SK-N-MC (cell line): ENCODE data around the gene FAM114A1.

Experiments used
- DNase-seq: peaks from one replicate; pipeline ENCODE4 v3.0.0-alpha.2; 2011; ENCODE audit warnings: low read depth, low spot score
- H3K27ac ChIP-seq: fragments of 200-600 bp; sonication (generic); 2 replicates; pipeline ENCODE4 v1.5.1; 2016; ENCODE audit warnings: mixed run types
- H3K36me3 ChIP-seq: fragments of 200-600 bp; sonication (generic); 2 replicates; pipeline ENCODE4 v1.6.1; 2017; ENCODE audit warnings: antibody characterized with exemption, low read length, mixed read lengths; ENCODE audit not compliant: insufficient read depth
- H3K4me3 ChIP-seq: fragments of 200-600 bp; sonication (generic); 2 replicates; pipeline ENCODE4 v1.5.1; 2016
- H3K9ac ChIP-seq: fragments of 200-600 bp; sonication (generic); 2 replicates; pipeline ENCODE4 v1.8.0; 2017; ENCODE audit warnings: mixed run types, mixed read lengths; ENCODE audit not compliant: insufficient read length
- H3K9me3 ChIP-seq: fragments of 200-600 bp; sonication (generic); 2 replicates; pipeline ENCODE4 v1.6.1; 2017; ENCODE audit warnings: low read depth, mild to moderate bottlenecking, antibody characterized with exemption, low read length, moderate library complexity, mixed read lengths
- EZH2 ChIP-seq: fragments of 200-600 bp; sonication (generic); IDR thresholded peaks from one replicate; pipeline ENCODE4 v1.6.1; 2017; ENCODE audit warnings: antibody characterized with exemption
- FOXP2 ChIP-seq: optimal IDR thresholded peaks from 2 replicates; pipeline ENCODE3; 2011; ENCODE audit warnings: mild to moderate bottlenecking, moderate library complexity; ENCODE audit not compliant: insufficient read depth; ENCODE audit errors: extremely low read length, control extremely low read depth
- POLR2AphosphoS5 ChIP-seq: IDR thresholded peaks from 2 replicates; pipeline ENCODE4 v1.6.1; 2012; ENCODE audit warnings: mild to moderate bottlenecking, low read depth, low read length, borderline replicate concordance

Gene FAM114A1

GRCh38 chr4:38884254-38884653 lies 16.6 kb downstream of the FAM114A1 start:
- TF ChIP-seq EZH2 (no peak), FOXP2 (no peak), POLR2AphosphoS5 (no peak)
- no peak overlapping the region for H3K27ac ChIP-seq
- no peaks in the 10 kb centered on the region for H3K36me3 ChIP-seq
- H3K9me3 ChIP-seq: no peaks in the 10 kb centered on the region
- no peak overlapping the region for H3K9ac ChIP-seq
- DNase-seq: no peak
- H3K4me3 ChIP-seq: no peak overlapping the region

DNA sequence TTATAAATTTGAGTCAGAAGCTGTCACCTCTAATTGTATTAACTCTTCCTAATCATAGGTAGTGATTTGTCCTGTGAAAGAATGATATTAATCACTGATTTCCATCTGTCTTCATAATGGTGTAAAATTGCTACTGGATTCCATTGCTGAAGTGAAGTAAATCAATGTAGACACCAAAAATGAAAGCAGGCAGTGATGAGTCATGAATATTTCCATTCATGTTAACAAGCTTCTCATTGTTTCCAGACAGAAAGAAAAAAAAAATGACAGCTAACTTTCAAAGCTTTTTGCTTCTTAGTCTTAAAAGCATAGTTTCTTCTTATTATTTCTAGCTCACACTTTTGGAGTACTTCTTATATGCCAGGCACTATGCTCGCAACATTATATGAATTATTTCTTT lies 21.5 kb downstream of the FAM114A1 start:
- H3K27ac ChIP-seq: no peak overlapping the region
- no peak for DNase-seq
- no peaks in the 10 kb centered on the region for H3K9me3 ChIP-seq
- H3K9ac ChIP-seq: no peak overlapping the region
- no peak overlapping the region for H3K4me3 ChIP-seq
- no peaks in the 10 kb centered on the region for H3K36me3 ChIP-seq
- TF ChIP-seq POLR2AphosphoS5 (no peak), EZH2 (no peak), FOXP2 (no peak)

DNA sequence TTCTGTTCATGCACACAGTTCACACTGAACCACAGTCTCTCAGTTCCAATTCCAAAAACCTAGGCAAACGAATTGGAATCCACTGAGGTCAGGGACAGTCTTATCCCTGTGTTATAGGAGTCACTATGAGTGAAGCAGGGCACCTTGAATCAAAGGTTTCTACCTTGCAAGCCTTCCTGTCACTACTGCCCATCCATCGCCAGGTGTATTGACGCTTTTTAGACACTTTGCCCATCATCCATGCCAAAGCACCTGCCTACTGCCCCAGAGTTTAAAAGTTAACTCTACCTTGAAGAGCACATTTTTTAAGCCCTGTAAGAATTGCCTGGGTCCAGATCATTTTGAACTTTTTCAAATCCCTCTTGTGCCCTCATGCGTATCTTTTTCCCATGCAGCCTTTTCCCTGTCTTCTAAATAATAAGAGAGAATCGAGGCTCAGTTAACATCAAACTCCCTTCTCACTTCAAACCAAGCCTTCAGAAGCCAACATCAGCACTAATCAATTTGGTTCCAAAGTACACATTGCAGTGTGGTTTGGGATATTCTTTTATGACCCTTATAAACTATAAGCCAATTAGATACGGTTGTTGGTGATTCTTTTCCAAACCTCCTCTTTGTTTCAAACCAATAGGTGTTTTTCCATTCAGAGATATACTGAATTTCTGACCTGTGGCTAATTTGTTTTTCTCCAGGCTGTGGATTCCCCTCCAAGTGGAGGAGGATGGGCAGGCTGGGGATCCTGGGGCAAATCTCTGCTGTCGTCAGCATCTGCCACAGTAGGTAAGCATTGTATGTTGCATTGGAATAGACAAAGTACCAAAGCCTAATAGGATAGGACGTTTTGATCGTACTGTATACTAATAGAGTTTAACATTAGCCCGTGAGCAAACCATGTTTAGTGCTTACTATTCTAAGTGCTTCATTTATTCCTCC lies 23.7 kb downstream of the FAM114A1 start:
- Histone ChIP-seq H3K9me3 (no peaks in the 10 kb centered on the region), H3K4me3 (no peak overlapping the region), H3K36me3 (no peaks in the 10 kb centered on the region), H3K27ac (no peak overlapping the region), H3K9ac (no peak overlapping the region)
- DNase-seq: no peak
- no peak for TF ChIP-seq EZH2
- TF ChIP-seq FOXP2: no peak
- TF ChIP-seq POLR2AphosphoS5: no peak

- no peaks in the 10 kb centered on the region for H3K9me3 ChIP-seq
- TF ChIP-seq EZH2: no peak
- no peak for TF ChIP-seq FOXP2
- TF ChIP-seq POLR2AphosphoS5: no peak
- H3K9ac ChIP-seq: no peak overlapping the region
- H3K4me3 ChIP-seq: no peak overlapping the region
- no peak overlapping the region for H3K27ac ChIP-seq
- no peak for DNase-seq
- no peaks in the 10 kb centered on the region for H3K36me3 ChIP-seq
These were observed 26.8 kb downstream of the FAM114A1 start for GRCh38 chr4:38894322-38894982.

- Histone ChIP-seq H3K27ac (no peak overlapping the region), H3K9me3 (no peaks in the 10 kb centered on the region), H3K9ac (no peak overlapping the region), H3K4me3 (no peak overlapping the region), H3K36me3 (no peaks in the 10 kb centered on the region)
- DNase-seq: no peak
- TF ChIP-seq FOXP2 (no peak), POLR2AphosphoS5 (no peak)
These were observed 29.3 kb downstream of the FAM114A1 start for GRCh38 chr4:38896940-38897339.

GRCh38 chr4:38898245-38898644 lies 30.6 kb downstream of the FAM114A1 start:
- Histone ChIP-seq H3K9me3 (no peaks in the 10 kb centered on the region), H3K9ac (no peak overlapping the region), H3K4me3 (no peak overlapping the region), H3K27ac (no peak overlapping the region), H3K36me3 (no peaks in the 10 kb centered on the region)
- no peak for DNase-seq
- TF ChIP-seq POLR2AphosphoS5 (no peak), EZH2 (no peak), FOXP2 (no peak)

GRCh38 chr4:38902221-38902620 lies 34.6 kb downstream of the FAM114A1 start:
- Histone ChIP-seq H3K4me3 (no peak overlapping the region), H3K36me3 (no peaks in the 10 kb centered on the region), H3K27ac (no peak overlapping the region), H3K9ac (no peak overlapping the region), H3K9me3 (no peaks in the 10 kb centered on the region)
- TF ChIP-seq EZH2: no peak
- TF ChIP-seq POLR2AphosphoS5: no peak
- no peak for TF ChIP-seq FOXP2
- no peak for DNase-seq

DNA sequence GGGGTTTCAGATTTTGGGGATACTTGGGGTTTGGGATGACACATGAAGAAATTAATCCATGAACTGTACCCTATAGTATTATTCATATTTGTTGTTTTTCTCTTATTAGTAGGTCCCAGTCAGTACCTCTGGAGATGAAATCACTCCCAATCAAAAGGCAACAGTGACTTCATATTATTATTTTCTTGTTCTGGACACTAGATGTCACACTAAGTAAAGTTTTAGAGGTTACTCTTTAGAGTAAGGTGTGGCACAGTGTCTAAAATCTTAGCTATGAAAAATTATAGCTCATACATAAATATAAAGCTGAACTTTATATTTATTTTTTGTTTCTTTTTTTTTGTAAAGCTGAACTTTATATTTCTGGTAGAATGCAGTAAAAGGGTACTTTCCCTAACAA lies 35.1 kb downstream of the FAM114A1 start:
- DNase-seq: no peak
- Histone ChIP-seq H3K27ac (no peak overlapping the region), H3K4me3 (no peak overlapping the region), H3K9me3 (no peaks in the 10 kb centered on the region), H3K9ac (no peak overlapping the region), H3K36me3 (no peaks in the 10 kb centered on the region)
- TF ChIP-seq POLR2AphosphoS5: no peak
- no peak for TF ChIP-seq FOXP2
- TF ChIP-seq EZH2: no peak

DNA sequence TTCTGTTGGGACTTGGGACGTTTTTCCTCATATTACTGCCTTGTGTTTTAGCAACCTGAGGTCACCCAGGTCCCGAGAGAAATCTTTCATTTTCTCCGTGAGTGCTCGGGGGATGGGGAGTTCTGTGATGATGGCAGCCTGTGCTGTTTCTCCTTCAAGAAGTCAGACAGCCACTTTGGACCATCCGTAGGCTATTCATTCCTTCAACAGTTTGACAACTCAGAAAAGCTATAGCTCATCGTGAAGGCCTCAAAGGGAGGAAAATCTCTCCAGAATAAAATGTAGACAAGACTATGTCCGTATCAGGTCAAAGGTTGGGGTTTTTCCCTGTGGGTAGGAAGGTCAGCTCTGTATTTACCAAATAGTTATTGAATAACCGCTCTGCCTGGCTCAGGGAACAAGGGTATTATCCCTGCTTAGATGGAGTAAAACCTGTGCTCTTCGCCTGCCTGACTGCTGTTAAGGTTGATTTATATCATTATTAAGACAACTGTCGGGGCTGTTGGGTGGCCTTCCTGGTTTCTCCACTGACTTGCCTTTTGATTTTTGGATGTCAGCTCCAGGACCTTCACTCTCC lies 36.6 kb downstream of the FAM114A1 start:
- TF ChIP-seq EZH2 (no peak), FOXP2 (no peak), POLR2AphosphoS5 (no peak)
- DNase-seq: no peak
- Histone ChIP-seq H3K4me3 (no peak overlapping the region), H3K27ac (no peak overlapping the region), H3K9ac (no peak overlapping the region), H3K9me3 (no peaks in the 10 kb centered on the region), H3K36me3 (no peaks in the 10 kb centered on the region)
